DMS114 treated with DMSO at 0.1 percent for 48 hours (cell line): ENCODE measurements around the gene KCNMA1.

Experiments
- DNase-seq: peaks from one replicate; lab custom pipeline; 2025; ENCODE audit not compliant: unreplicated experiment; lab: John Stamatoyannopoulos, UW

The KCNMA1 gene

GRCh38 chr10:76925636-76926405 is 711.8 kb downstream of the KCNMA1 start:
- no peak for DNase-seq

GRCh38 chr10:76922666-76923065 is 714.9 kb downstream of the KCNMA1 start:
- no peak for DNase-seq

- no peak for DNase-seq
Measured at GRCh38 chr10:76921383-76922010, 716.1 kb downstream of the KCNMA1 start.

GRCh38 chr10:76920581-76920980 is 717.0 kb downstream of the KCNMA1 start:
- no peak for DNase-seq

- no peak for DNase-seq
Measured at GRCh38 chr10:76918106-76918505, 719.5 kb downstream of the KCNMA1 start.

GRCh38 chr10:76917071-76917470 is 720.5 kb downstream of the KCNMA1 start:
- DNase-seq = no peak

- no peak for DNase-seq
Measured at GRCh38 chr10:76916536-76916935, 721.1 kb downstream of the KCNMA1 start.

- DNase-seq = no peak
Measured at GRCh38 chr10:76915316-76915715, 722.3 kb downstream of the KCNMA1 start.

- DNase-seq = no peak
Measured at GRCh38 chr10:76911184-76911583, 726.4 kb downstream of the KCNMA1 start.

- DNase-seq = no peak
Measured at GRCh38 chr10:76910184-76910962, 727.2 kb downstream of the KCNMA1 start.

- DNase-seq = no peak
Measured at GRCh38 chr10:76906256-76906655, 731.4 kb downstream of the KCNMA1 start.

GRCh38 chr10:76905251-76905650 is 732.4 kb downstream of the KCNMA1 start:
- no peak for DNase-seq

GRCh38 chr10:76903387-76903945 is 734.1 kb downstream of the KCNMA1 start:
- no peak for DNase-seq

- DNase-seq = no peak
Measured at GRCh38 chr10:76902949-76903348, 734.7 kb downstream of the KCNMA1 start.

- DNase-seq = no peak
Measured at GRCh38 chr10:76901701-76902100, 735.9 kb downstream of the KCNMA1 start.

- no peak for DNase-seq
Measured at GRCh38 chr10:76899490-76899889, 738.1 kb downstream of the KCNMA1 start.

GRCh38 chr10:76892766-76893479 is 744.7 kb downstream of the KCNMA1 start:
- no peak for DNase-seq

- no peak for DNase-seq
Measured at GRCh38 chr10:76887223-76888010, 750.2 kb downstream of the KCNMA1 start.

GRCh38 chr10:76885816-76886215 is 751.8 kb downstream of the KCNMA1 start:
- no peak for DNase-seq

GRCh38 chr10:76884673-76885275 is 752.8 kb downstream of the KCNMA1 start:
- DNase-seq = no peak
